Measurements from ENCODE around the gene MYH6.

The MYH6 gene

DNA sequence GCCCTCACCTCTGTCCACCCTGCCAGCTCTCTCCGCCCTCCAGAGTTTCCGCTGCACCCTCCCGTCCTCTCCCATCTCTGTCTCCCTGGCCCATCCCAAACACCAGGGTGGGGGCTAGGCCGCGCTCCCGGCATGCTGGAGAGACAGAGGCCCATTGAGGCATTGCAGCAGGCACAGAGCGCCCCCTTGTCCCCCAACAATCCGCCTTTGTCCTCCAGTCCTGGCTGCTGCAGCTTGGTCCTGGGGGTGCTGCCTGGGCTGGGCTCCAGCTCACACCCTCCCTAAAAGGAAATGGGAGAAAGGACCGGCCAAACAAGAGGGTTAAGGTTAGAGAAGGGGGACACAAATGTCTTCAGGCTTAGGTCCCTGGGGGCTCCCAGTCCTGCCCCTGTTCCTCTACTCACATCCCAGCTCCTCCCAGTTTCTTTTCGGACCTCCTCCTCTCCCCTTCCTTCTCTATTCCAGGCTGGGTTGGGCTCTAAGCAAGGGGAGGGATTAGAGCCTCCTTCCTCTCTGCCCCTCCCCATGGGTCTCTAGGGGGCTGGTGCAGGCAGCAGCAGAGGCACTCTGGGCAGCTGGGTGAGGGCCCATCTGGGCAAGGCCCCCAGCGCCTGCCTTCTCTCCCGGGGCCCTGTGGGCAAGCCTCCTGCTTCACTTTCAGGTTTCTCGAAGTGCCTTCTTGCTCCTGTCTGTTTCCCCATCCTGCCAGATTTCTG lies 31.4 kb downstream of the MYH6 start, which contains the start of gene CMTM5:
Gene CMTM5, plus strand, starts transcription at position 565 of the 716 bp plus-strand sequence. CDS start 206 bp downstream, outside the sequence.
- no peak for DNase-seq

DNA sequence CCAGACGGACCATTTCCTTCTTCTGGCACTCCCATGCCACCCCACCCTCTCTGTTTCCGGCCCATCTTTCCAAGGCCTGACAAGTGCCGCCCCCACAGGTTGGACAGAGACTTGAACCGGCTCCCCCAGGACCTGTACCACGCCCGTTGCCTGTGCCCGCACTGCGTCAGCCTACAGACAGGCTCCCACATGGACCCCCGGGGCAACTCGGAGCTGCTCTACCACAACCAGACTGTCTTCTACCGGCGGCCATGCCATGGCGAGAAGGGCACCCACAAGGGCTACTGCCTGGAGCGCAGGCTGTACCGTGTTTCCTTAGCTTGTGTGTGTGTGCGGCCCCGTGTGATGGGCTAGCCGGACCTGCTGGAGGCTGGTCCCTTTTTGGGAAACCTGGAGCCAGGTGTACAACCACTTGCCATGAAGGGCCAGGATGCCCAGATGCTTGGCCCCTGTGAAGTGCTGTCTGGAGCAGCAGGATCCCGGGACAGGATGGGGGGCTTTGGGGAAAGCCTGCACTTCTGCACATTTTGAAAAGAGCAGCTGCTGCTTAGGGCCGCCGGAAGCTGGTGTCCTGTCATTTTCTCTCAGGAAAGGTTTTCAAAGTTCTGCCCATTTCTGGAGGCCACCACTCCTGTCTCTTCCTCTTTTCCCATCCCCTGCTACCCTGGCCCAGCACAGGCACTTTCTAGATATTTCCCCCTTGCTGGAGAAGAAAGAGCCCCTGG lies 32.4 kb downstream of the MYH6 start:
- DNase-seq = no peak

DNA sequence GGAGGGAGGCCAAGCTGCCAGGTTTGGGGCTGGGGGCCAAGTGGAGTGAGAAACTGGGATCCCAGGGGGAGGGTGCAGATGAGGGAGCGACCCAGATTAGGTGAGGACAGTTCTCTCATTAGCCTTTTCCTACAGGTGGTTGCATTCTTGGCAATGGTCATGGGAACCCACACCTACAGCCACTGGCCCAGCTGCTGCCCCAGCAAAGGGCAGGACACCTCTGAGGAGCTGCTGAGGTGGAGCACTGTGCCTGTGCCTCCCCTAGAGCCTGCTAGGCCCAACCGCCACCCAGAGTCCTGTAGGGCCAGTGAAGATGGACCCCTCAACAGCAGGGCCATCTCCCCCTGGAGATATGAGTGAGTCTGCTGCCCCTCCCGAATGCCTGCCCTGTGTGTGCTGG lies 35.0 kb downstream of the MYH6 start:
- DNase-seq = no peak

DNA sequence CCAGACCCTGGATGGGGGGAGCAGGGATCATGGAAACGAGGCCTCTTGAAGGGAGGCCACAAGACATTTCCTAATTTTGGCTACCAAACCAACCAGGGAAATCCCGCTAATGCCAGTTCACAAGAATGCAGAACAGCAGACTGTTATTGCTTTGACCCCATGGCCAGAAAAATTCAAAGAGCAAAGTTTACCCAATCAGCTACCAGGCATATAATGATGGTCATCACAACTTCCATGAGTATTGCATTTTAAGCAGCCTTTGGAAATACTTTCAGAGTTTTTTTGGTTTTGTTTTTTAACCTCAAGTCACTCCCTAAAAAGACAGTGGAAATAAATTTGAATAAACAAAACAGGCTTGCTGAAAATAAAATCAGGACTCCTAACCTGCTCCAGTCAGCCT lies 35.6 kb downstream of the MYH6 start, which contains the start of gene IL25:
Gene IL25, plus strand, starts transcription at position 301 of the 400 bp plus-strand sequence.
- no peak for DNase-seq

DNA sequence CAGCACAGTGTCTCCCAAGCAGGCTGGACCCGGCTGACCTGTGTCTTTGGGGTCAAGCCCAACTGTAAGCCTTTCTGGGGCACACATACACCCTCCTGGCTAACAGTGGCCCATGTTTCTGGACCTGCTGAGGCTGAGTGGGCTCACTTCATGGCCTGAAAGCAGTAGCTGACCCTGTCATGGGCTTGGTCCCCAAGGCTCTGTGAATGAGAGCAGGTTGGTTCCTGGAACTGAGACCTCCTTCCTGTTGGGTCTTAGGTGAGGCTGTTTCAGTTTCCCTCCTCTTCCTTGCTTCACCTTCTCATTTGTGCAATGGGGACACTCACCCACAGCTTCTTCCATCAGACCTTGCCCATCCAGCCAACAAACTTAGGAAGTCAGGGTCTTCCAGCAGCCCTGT lies 36.2 kb downstream of the MYH6 start:
- no peak for DNase-seq

DNA sequence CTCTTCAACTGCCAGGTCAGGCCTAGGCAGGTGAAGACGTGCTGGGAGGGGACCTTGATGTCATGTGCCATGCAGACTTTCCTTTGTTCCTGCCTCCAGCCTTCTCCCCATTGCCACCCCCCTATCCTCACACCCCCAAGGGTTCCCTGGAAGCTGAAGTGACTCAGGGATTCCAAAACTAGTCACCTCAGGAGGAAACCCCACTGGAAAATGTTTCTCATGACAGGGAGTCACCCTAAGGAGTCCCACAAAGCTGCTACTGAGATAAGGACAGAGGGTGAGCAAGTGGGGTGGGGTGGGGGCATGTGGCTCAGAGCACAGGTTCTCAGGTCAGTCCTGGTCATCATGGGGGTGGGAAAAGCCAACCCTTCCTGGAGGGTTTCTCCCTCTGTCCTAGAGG lies 37.9 kb downstream of the MYH6 start:
- no peak for DNase-seq

DNA sequence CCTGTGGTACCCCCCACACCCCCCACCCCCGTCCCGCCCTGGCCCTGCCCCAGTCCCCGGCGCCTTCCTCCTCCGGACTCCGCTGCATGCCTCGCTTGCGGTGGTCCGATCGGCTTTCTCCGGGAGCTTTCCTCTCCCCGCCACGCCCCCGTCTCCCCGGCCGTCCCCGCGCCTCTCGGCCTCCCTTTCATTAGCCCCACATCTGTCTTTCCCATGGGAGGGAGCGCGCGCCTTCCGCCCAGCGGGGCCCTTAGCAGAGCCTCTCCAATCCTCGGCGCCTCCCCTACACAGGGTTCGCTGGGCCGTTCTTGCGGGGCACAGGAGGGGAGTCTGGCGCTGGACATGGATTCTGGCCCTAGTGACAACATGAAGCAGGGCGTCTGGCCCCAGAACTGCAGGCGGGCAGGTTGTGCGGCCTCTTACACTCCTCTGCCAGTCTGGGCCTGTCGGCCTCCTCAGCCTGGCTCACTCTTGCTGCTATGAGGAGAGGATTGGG lies 41.6 kb downstream of the MYH6 start:
- no peak for DNase-seq

DNA sequence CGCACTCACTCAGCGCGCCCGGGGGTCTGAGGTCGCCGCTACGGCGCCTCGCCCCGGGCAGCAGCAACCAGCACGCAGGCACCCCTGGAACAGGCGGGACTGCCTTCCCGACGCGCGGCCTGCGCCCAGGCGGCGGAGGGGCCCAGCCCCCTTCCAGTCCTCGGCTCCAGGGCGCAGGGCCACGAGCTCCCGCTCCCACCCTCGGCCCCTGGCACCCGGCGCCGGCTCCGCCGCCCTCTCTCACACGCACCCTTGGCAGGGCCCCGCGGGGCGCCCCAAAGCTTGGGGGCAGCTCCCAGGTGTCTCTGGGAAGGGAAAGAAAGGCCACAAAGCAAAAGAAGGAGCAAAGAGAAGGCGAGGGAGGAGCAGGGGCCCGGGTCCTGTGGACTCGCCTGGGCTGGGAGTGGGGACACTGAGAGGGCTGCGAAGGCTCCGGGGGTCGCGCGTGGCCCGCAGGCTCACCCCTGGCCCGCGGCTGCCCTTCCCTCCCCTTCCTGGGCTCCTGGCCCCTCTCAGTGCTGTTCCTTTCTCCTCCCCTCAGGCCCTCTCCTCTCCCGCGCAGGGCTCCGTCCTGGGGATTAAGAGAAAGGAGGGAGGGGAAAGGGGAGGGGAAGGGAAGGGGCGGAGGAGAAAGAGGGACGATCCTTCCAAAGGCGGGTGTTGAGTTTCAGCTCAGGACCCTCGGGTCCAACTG lies 42.2 kb downstream of the MYH6 start:
- no peak for DNase-seq

DNA sequence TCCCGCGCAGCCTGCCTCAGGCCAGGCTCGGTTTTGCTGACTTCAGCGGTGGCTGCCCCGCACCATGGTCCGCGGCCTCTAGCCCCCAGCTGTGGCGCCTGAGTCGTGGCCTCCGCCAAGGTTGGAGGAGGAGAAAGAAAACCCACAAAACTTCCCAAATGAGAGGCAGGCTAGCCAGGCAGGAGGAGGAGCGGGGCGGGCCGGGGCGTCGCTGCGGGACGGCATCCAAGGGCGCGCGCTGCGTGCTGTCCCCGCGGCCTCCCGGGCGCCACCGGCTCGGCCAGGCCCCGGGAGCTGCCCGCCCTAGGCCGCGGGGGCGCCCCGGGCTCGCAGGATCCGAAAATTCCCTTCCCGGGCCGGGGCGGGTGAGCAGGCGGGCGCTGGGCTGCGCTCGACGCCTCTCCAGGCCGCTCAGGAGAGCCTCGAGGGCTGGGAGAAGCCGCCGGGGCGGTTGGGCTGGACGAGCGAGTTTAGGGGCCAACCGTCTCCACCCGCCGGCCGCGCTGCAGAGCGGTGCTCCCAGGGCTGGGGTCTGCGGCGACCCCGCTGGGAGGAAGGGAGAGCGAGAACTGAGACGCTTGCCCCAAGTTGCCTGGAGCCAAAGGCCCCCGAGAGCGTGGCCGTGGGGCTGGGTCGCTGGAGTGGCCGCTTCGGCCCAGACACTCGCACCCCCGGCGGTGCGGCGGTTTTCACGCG lies 42.9 kb downstream of the MYH6 start, which contains the start of gene EFS:
Gene EFS, minus strand, starts transcription at position 137 of the 696 bp plus-strand sequence. CDS start 147 bp downstream, outside the sequence.
- no peak for DNase-seq

DNA sequence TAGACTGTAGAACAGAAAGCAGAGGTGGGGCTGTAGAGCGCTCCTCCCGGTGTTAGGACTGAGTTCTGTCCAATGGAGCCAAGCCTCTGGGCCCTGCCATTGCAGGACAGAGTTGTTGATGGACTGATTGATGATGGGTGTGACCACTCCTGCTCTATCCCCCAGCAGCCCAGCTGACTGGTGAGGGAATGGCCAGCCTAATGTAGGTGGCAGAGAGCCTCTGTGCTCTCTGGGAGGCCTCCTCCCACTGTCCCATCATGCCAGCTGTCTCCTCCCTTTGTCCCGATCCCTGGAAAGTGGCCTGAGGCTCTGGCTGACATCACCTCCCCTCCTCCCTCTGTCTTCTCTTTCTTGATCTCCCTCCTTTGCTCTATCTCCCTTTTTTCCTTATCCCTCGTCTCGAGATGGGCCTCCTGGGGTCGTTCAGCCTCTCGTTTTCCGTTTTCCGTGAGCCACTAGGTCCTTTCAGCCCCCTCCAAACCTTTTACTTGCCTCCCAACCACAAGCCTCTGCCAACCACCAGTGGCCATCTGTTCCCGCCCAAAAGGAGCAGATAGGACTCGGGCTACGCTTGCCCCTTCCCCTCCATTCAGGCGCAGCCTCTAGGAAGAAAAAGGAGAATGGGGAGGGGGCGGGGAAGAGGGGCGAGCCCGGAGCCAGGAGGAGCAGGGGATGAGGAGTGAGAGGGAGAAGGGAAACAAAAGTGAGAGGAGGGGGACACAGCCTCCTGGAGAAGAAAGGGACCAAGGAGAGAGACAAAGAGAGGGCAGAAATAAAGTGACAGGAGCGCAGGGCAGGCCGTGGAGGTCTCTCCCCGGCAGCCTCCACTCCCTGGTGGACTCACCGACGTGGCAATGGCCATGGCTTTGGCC lies 43.7 kb downstream of the MYH6 start:
- no peak for DNase-seq

DNA sequence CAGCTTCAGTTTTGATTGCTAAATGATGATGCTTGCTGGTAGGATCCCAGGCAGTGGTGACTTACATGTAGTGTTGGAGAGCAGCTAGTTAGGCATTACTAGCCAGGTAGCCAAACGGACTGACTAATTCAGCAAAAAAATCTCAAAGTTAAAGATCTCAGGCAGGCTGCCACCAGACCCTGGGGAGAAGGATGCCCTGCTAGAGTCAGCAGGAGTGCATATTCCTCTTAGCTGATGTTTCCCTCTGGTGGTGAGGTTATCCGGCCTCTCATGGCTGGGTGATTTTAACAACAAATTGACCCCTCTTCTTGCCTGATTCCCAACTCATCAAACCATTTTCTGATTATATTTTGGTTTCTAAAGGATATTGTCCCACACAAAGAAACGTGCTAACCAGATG lies 45.9 kb downstream of the MYH6 start:
- DNase-seq = no peak

DNA sequence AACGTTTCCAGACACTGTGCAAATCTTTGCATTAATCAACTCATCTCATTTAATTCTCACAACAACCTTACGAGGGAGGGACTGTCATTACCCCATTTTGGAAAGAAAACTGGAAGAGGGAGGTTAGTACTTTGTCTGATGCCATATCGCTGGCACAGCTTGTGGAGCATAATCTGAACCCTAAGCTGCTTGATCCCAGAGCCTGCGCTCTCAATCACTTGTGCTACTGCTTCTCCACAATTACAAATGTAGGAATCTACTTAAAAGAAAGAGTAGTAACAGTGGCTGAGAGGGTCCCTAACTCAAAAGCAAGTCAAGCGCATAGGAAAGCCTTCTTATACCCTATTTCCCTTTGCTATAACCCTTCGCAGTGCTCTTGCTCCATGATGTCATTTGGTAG lies 46.3 kb downstream of the MYH6 start:
- no peak for DNase-seq

DNA sequence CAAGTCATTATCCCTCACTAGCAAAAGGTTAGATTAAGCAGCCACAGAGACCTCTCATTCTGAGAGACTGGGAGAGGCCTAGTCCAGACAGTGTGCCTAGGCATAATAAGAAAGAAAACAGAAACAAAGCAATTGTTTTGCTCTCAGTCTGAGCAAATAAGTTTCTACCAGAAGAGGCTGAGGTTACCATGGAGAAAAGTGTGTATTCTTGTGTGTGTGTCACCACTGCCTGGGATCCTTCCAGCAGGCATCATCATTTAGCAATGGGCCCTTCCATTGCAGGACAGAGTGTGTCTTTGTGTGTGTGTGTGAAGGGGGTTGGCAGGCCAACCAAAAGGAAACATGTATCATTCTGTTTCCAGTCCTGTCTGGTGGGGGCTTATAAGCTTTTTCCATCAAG lies 46.8 kb downstream of the MYH6 start:
- no peak for DNase-seq

DNA sequence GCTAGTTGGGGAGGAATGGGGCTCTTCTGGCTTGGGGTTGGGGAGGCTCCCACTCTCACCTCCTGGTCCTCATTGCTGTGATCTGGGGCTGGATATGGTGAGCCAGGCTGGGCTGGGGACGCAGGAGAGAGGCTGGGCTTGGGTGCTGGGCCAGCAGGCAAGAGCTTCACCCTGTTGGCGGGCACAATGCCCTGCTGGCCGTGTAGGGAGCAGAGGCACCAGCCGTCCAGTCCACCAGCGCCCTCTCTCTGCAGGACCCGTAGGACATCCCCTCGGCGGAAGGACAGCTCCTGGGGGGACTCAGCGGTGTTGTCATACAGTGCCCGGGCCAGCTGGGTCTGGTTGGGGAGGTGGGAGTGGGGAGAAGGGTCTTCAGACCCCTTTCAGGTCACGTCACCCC lies 47.6 kb downstream of the MYH6 start:
- DNase-seq = no peak

DNA sequence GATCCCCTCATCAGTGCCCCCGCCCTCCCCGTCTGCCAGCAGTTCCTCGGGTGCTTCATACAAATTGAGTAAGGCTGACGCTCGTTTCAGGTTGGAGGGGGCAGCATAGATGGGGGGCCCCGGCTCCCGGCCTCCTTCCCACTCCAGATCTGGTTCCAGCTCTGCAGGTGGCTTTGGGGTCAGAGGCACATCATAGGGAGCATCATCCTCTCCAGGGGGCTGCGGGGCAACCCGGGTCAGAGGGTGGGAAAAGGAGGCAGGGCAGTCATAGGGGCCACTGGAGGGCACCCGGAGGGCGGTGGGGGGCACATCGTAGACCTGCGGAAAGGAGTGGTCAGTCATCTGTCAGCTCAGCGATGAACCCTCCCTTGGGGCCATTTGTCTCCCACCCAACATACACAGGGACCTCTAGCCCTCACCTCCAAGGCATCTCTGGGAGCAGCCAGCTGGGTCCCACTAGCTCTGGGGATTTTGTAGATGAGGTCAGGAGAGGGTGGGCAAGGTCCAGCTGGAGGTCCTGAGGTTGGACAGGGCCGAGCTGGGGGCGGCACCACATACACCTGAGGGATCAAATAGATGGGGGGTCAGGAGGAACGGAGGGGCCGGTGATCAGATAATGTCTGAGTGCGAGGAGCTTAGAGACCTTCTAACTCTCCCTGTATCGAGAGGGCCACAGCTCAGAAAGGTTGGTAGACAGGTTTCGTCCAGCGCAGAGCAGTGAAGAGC lies 48.2 kb downstream of the MYH6 start:
- DNase-seq = no peak

DNA sequence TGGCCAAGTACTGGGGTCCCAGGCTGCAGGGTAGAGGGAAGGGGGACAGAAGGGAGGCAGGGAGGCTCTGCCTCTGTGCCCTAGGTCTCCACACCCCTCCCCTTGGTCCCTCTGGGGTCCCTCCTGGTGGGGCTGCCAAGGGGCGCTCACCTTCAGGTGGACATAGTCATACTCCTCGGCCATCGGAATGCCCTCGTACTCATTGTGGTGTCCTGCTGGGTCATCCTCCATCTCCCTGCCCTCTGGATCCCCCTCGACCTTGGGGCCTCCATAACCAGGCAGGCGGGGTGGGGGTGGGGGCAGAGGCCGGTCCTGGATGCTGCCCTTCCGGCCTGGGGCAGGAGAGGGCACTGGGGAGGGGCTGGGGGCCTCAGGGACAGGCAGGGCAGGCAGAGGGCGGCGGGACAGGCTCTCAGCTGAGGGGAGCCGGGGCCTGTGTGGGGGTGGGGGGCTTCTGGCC lies 48.9 kb downstream of the MYH6 start:
- DNase-seq = no peak

DNA sequence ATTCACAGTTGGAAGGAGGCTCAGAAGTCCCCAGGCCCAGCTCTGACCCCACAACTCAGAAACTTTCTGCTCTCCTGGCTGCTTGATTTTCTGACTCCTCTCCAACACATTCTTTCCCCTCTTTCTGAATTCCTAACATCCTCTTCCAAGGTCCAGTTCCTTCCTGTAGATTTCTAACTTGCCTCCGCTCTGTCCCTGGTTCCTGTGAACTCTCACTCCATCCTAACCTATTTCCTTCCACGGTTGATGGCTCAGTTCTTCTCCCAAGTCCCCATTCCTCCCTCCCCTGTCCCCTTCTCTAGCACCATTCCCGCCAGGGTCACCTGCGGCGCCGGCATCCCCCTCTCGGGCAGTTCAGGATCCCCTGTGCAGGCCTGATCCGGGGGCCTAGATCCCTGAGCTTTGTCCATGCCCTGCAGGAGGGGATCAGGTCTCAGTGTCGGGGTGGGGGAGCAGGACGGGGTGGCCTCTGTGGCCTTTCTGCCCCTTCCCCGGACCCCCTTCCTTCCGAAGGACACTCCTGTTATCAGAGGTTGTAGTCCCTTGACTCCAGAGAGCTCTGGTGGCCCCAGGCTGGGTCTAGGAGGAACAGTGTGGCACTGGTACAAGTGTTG lies 49.4 kb downstream of the MYH6 start:
- DNase-seq = no peak

DNA sequence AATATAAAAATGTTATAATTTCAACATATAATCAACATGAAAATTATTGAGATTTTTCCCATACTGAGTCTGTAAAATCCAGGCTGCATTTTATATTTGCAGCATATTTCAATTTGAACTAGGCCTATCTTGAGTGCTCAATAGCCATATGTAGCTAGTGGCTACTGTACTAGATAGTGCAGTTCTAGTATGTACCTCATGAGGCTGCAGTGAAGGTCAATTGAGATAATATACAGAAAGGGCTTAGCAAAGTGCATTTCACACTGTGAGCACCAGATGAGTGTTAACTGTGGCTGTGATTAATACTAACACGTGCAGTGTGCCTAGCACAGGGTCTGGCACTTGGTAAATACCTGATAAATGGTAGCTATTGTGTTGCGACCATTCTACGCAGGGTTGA lies 50.0 kb downstream of the MYH6 start:
- DNase-seq = no peak

DNA sequence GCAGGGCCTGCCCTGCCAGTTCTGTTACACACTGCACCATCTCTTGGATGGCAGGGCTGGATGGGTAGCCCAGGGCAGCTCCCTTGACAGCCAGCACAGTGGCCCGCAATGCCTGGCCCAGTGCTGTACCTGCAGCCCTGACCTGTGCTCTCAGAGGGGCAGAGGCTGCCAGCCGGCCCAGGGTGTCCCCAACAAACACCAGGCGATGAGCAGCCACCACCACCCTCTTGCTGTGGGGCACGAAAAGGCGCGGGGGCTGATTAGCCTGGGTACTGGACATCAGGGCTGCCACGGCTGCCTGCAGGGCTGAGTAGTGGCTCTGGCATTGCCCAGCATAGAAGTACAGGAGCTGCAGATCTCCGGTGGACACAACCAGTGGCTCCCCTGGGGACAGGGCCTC lies 50.8 kb downstream of the MYH6 start:
- no peak for DNase-seq

DNA sequence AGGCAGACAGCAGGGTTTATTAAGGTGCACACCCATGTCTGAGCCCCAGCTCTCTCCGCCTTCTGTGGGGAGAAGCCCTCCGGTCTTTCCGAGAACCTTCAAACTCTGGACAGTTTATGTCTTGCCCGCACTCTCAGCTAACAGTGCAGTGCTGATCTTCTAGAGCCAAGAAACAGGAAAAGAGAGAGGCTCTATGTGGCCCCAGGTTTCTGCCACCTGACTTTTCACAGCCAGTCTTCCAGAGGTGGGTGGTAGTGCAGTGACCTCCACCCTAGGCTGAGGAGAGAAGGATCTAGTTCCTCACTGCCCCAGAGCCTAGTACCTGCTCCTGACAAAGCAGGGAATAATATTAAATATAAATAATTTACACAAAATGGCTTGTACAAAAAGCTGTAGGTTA lies 51.4 kb downstream of the MYH6 start:
- no peak for DNase-seq

Measured in cortex of kidney (tissue), 1 donor.